Suprapubic skin (tissue), 4 donors: ENCODE measurements around the gene ZG16. TPM values are rescaled to one million over a fixed set of nuclear protein-coding genes. Genes with fewer than 3 reads are reported as not detected.

Experiments used
- DNase-seq, 2 donors: peaks; one replicate each; pipeline ENCODE4 v3.0.0-alpha.2; 2019; ENCODE audit warnings: low spot score in 2 of 2
- H3K27ac ChIP-seq: fragments of 200-600 bp; sonication (generic); one replicate; pipeline ENCODE4 v1.5.1; 2019
- H3K27me3 ChIP-seq: fragments of 200-600 bp; sonication (generic); one replicate; pipeline ENCODE4 v1.5.1; 2019
- H3K36me3 ChIP-seq: fragments of 200-600 bp; sonication (generic); one replicate; pipeline ENCODE4 v1.5.1; 2019
- H3K4me1 ChIP-seq: fragments of 200-600 bp; sonication (generic); one replicate; pipeline ENCODE4 v1.5.1; 2019
- H3K4me3 ChIP-seq: fragments of 200-600 bp; sonication (generic); one replicate; pipeline ENCODE4 v1.5.1; 2019; ENCODE audit warnings: mild to moderate bottlenecking
- H3K9me3 ChIP-seq: fragments of 200-600 bp; sonication (generic); one replicate; pipeline ENCODE4 v1.5.1; 2019
- EP300 ChIP-seq: sonication (generic); formaldehyde crosslinking; IDR thresholded peaks from one replicate; pipeline ENCODE4 v1.6.1; 2017; ENCODE audit warnings: antibody characterized with exemption
- POLR2A ChIP-seq, 2 donors: fragments of 450-650 bp; IDR thresholded peaks; one replicate each; pipeline ENCODE4 v1.6.1; 2017; ENCODE audit warnings: antibody characterized with exemption in 2 of 2, mild to moderate bottlenecking in 2 of 2, moderate library complexity in 2 of 2
- POLR2AphosphoS5 ChIP-seq, 3 donors: sonication (generic); formaldehyde crosslinking; IDR thresholded peaks; one replicate each; pipeline ENCODE4 v1.6.1; 2017; ENCODE audit warnings: antibody characterized with exemption in 3 of 3
- WGBS: methylation state at CpG from one replicate; pipeline ENCODE4 v1.1.5; 2018; 5-methylcytosine and 5-hydroxymethylcytosine counted together
- total RNA-seq, 4 donors: library from RNA; depleted of rRNA; stranded (reverse); fragments of >200 nt; gene quantifications; one replicate each; pipeline ENCODE4 v1.1.0, GENCODE V29; 2016
- TF ChIP-seq, protein P1 (sequence below), 2 donors: fragments of 200-600 bp in 1 of 2; fragments of 450-650 bp in 1 of 2; sonication (generic) in 1 of 2; IDR thresholded peaks; one replicate each; pipeline ENCODE4 v1.5.1; 2016 to 2019; ENCODE audit warnings: antibody characterized with exemption in 2 of 2, mild to moderate bottlenecking in 1 of 2, moderate library complexity in 1 of 2

The ZG16 gene
- total RNA-seq, 4 donors from 2014 or later, result 0.89 TPM; not detected in 3

- Histone ChIP-seq H3K27ac (peak overlapping the region; percentile 73), H3K36me3 (peaks cover 12% of the 10 kb centered on the region), H3K4me1 (peaks cover 79% of the 10 kb centered on the region), H3K27me3 (no peaks in the 10 kb centered on the region), H3K4me3 (peak overlapping the region; percentile 60), H3K9me3 (no peaks in the 10 kb centered on the region)
- 38% methylated on average over 9 of the region's 9 CpGs for WGBS
- no peak for TF ChIP-seq POLR2A (IDR thresholded peaks at IDR 0.05)
- DNase-seq, result no peak
These were observed 32.7 kb downstream of the ZG16 start for GRCh38 chr16:29810699-29811169.

DNA sequence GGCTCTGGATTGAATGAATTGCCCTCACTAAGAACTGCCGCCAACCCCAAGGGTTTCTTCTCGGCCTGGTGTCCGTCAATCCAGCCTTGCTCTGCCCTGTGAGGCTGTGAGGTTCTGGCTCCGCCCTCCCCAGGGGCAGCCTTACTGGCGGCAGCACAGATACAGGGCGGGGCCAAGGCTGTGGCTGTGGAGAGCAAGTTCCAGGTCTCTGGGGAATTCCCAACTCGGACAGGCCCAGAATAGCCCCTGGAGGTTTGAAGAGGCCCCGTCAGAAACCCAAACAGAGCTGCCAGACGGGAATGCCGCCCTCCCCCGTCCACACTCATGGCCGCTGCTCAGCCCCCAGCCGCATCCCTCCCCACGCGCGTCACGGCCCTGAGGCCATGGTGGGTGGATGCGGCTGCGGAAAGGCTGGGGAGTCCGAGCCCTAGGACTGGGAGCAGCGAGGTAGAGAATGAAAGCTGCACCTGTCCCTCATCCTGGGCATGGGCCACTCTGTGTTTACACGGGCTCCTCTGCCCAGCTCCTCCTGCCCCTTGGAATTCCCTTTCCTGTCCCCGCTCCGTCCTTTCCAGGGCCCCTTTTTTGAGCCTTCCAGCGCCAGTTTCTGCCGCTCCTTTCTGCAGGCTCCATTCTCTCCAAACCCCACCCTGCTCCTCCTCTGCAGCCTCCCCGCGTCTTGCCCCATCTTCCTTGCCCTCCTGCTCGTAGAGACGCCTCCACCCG, 33.3 kb downstream of the ZG16 start:
- no peaks in the 10 kb centered on the region for H3K27me3 ChIP-seq
- no peak for TF ChIP-seq POLR2A (IDR thresholded peaks at IDR 0.05)
- peak in 1 of 3 donors; percentile 18 for TF ChIP-seq POLR2AphosphoS5 (IDR thresholded peaks at IDR 0.05)
- peak; percentile 94 to 97 for DNase-seq
- peak overlapping the region; percentile 60 for H3K4me3 ChIP-seq
- H3K9me3 ChIP-seq, result no peaks in the 10 kb centered on the region
- peak overlapping the region; percentile 73 for H3K27ac ChIP-seq
- H3K4me1 ChIP-seq, result peaks cover 79% of the 10 kb centered on the region
- under 1% methylated on average over 28 of the region's 31 CpGs for WGBS
- peaks cover 12% of the 10 kb centered on the region for H3K36me3 ChIP-seq

GRCh38 chr16:29811896-29812665, 34.0 kb downstream of the ZG16 start, which contains the start of gene PRRT2:
Gene PRRT2, plus strand, starts transcription at chr16:29812193. Its CDS starts 862 bp downstream, at chr16:29813055.
- Histone ChIP-seq H3K9me3 (no peaks in the 10 kb centered on the region), H3K4me1 (peaks cover 85% of the 10 kb centered on the region), H3K4me3 (peak within 1 kb of the TSS; percentile 60), H3K27me3 (no peaks in the 10 kb centered on the region), H3K27ac (peak within 1 kb of the TSS; percentile 73), H3K36me3 (peaks cover 12% of the 10 kb centered on the region)
- peak in 1 of 2 donors; percentile 84 for DNase-seq
- TF ChIP-seq, protein P1, sequence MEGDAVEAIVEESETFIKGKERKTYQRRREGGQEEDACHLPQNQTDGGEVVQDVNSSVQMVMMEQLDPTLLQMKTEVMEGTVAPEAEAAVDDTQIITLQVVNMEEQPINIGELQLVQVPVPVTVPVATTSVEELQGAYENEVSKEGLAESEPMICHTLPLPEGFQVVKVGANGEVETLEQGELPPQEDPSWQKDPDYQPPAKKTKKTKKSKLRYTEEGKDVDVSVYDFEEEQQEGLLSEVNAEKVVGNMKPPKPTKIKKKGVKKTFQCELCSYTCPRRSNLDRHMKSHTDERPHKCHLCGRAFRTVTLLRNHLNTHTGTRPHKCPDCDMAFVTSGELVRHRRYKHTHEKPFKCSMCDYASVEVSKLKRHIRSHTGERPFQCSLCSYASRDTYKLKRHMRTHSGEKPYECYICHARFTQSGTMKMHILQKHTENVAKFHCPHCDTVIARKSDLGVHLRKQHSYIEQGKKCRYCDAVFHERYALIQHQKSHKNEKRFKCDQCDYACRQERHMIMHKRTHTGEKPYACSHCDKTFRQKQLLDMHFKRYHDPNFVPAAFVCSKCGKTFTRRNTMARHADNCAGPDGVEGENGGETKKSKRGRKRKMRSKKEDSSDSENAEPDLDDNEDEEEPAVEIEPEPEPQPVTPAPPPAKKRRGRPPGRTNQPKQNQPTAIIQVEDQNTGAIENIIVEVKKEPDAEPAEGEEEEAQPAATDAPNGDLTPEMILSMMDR (IDR thresholded peaks at IDR 0.05), result no peak
- TF ChIP-seq POLR2AphosphoS5 (IDR thresholded peaks at IDR 0.05) (no peak), EP300 (no peak), POLR2A (IDR thresholded peaks at IDR 0.05) (no peak)
- WGBS, result 2% methylated on average over 36 of the region's 69 CpGs

DNA sequence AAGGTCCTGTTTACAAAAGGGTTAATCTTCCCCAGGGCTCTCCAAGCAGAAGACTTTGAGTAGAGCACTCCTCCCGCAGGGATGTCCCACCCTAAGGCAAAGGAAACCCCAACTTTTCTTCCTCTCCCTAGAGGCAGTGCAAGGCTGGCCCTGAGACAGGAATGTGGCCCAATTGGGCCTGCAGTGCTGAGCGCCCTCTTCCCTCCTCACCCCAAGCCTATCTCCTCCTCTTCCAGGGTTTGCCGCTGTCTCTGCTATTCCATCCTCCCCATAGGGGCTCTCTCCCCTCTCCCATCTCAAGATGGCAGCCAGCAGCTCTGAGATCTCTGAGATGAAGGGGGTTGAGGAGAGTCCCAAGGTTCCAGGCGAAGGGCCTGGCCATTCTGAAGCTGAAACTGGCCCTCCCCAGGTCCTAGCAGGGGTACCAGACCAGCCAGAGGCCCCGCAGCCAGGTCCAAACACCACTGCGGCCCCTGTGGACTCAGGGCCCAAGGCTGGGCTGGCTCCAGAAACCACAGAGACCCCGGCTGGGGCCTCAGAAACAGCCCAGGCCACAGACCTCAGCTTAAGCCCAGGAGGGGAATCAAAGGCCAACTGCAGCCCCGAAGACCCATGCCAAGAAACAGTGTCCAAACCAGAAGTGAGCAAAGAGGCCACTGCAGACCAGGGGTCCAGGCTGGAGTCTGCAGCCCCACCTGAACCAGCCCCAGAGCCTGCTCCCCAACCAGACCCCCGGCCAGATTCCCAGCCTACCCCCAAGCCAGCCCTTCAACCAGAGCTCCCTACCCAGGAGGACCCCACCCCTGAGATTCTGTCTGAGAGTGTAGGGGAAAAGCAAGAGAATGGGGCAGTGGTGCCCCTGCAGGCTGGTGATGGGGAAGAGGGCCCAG, 34.9 kb downstream of the ZG16 start:
- Histone ChIP-seq H3K27ac (no peak overlapping the region), H3K4me3 (peak overlapping the region; percentile 60), H3K27me3 (no peaks in the 10 kb centered on the region), H3K9me3 (no peaks in the 10 kb centered on the region), H3K4me1 (peaks cover 85% of the 10 kb centered on the region), H3K36me3 (peaks cover 12% of the 10 kb centered on the region)
- no peak for DNase-seq
- TF ChIP-seq EP300, result no peak
- TF ChIP-seq POLR2A (IDR thresholded peaks at IDR 0.05), result no peak
- TF ChIP-seq POLR2AphosphoS5 (IDR thresholded peaks at IDR 0.05), result no peak
- TF ChIP-seq, protein P1 (IDR thresholded peaks at IDR 0.05), result no peak
- WGBS, result 53% methylated on average over 5 of the region's 9 CpGs

DNA sequence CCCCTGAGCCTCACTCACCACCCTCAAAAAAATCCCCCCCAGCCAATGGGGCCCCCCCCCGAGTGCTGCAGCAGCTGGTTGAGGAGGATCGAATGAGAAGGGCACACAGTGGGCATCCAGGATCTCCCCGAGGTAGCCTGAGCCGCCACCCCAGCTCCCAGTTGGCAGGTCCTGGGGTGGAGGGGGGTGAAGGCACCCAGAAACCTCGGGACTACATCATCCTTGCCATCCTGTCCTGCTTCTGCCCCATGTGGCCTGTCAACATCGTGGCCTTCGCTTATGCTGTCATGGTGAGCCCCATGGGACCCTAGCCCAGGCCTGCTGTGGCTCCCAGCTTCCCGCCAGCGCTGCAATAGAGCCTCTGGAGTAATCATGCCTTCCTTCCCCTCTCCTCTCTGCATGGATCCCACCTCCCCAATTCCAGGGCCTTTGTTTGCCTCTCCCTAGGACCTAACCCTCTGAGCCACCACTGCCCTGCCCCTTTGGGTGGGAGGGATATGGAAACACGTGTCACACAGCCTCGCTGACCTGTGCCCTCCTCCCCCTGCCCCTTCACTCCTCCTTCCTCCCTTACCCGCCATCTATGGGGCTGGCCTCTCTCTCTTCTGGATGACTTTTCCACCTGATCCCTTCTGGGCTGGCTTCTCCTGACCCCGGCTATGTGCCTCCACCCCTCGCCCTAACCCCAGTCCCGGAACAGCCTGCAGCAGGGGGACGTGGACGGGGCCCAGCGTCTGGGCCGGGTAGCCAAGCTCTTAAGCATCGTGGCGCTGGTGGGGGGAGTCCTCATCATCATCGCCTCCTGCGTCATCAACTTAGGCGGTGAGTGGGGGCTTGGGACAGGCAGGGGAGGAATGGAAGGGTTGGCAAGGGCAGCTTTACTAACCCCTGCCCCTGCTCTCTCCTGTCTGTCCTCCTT, 35.8 kb downstream of the ZG16 start:
- DNase-seq, result no peak
- H3K27ac ChIP-seq, result no peak overlapping the region
- H3K4me1 ChIP-seq, result peaks cover 81% of the 10 kb centered on the region
- TF ChIP-seq, protein P1 (IDR thresholded peaks at IDR 0.05), result no peak
- TF ChIP-seq POLR2A (IDR thresholded peaks at IDR 0.05) (no peak), EP300 (no peak), POLR2AphosphoS5 (IDR thresholded peaks at IDR 0.05) (no peak)
- no peak overlapping the region for H3K4me3 ChIP-seq
- no peaks in the 10 kb centered on the region for H3K9me3 ChIP-seq
- peaks cover 16% of the 10 kb centered on the region for H3K36me3 ChIP-seq
- WGBS, result 86% methylated on average over 19 of the region's 24 CpGs
- no peaks in the 10 kb centered on the region for H3K27me3 ChIP-seq
